ENCODE data around the gene GPX6.

GRCh38 chr6:28468056-28468455, 47.5 kb downstream of the GPX6 start:
- no peak for TF ChIP-seq POLR2A (IDR thresholded peaks at IDR 0.05)
- no peak for TF ChIP-seq CTCF (IDR thresholded peaks at IDR 0.05 in 4 of 5, conservative IDR thresholded peaks at IDR 0.05 in 1 of 5)
